Endometrial microvascular endothelial cells (primary cell): ENCODE data around the gene KIAA1755. TPM values are rescaled to one million over a fixed set of nuclear protein-coding genes. Genes with fewer than 3 reads are reported as not detected.
"Not testable (repeated sequence)": the region's sequence is repeated elsewhere in the genome, so short reads cannot be mapped to it uniquely, and the experiment has no call there.

Source experiments
- in situ Hi-C: cut with HindIII; loops from 2 replicates; pipeline ENCODE4 v1.10.0; 2017; ENCODE audit warnings: low sequenced_read_pairs, low pct_unique_long_range_greater_than_20kb; ENCODE audit errors: inconsistent ontology term
- total RNA-seq: library from RNA; depleted of rRNA; stranded (reverse); fragments of >200 nt; gene quantifications from one replicate; pipeline ENCODE4 v1.2.3, GENCODE V29; 2015; ENCODE audit errors: inconsistent ontology term

KIAA1755 gene
- total RNA-seq, 1 donor from 2014 or later, result 1.0 TPM

DNA sequence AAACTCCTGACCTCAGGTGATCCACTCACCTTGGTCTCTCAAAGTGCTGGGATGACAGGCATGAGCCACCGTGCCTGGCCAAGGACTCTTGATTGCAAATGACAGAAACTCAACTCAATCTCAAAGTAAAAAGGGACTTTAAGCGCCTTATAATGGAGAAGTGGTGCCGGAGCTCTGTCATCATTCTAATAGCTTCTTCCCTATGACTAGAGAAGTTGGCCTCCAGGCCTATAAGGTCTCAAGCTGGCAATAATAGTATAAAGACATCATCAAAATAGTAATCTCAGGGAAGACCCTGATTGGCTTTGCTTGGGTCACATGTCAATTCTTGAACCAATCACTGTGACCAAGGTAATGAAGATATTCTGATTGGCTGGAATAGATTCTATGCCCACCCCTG lies 8.5 kb upstream of the KIAA1755 start:
- in situ Hi-C loops, result no loop called here

DNA sequence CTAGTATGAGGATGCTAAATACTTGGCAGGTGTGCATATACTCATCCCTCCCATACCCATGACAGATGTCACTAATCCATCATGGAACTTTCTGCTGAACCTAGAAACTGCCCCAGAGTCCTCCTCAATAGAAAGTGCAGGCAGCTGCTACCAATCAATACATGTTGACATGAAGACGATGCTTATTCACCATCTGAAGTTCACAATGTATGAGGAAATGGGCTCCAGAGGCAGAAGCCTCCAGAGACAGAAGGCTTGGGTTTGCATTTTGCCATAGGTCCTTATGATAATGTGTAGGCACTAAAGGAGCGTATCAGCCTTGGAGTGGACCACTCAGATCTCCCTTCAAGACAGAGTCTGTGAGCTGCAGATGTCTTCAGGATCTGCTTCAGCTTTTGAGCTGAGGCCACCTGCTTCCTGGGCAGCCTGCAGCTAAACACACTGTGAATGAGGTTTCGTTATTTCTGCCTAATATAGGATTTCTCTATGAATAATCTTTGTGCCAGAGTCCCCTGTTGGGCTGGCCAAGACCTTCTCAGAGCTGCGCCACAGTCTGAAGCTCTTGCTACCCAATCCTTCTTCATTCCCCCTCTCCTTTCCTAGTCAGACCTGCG lies 7.5 kb upstream of the KIAA1755 start:
- in situ Hi-C loops, result no loop called here

DNA sequence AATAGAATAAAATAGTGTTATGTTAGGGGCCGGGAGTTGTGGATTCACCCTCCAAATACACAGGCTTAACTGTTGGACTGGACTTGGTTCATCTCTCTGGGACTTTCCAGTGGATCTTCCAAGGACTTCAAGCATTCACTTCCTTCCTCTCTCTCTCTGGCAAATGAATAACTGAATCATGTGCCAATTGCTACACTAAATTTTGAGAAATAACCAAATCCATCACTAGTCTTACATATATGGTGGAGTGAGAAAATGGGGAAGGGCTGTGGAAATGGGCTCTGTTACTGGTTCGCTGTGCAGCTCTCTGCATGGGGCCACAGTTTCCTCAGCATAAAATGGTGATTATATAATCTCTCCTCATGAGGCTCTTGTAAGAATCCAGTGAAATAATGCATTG lies 6.8 kb upstream of the KIAA1755 start:
- in situ Hi-C loops, result no loop called here

DNA sequence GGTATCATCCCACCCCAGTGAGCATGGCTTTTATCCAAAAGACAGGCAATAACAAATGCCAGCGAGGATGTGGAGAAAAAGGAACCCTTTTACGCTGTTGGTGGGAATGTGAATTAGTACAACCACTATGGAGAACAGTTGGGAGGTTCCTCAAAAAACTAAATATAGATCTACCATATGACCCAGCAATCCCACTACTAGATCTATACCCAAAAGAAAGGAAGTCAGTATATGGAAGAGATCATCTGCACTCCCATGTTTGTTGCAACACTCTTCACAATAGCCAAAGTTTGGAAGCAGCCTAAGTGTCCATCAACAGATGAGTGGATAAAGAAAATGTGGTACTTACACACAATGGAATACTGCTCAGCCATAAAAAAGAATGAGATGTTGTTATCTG lies 5.9 kb upstream of the KIAA1755 start:
- in situ Hi-C loops, result no loop called here

GRCh38 chr20:38262931-38263330 lies 2.4 kb upstream of the KIAA1755 start:
- in situ Hi-C loops, result no loop called here

DNA sequence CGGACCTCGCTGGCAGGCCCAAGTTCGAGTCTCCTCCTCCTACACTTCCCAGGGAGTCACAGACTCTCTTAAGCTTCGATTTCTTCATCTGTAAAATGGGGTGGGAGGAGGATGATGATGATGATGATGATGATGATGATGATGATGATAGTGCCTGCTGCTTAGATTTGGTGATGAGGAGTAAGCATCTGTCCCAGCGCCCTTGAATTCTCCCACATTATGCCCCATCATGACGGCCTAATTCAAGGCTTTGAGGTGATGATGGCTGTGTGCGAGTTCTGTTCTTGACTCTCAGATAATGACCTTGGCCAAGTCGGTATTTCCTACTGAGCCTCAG lies 487 bp upstream of the KIAA1755 start:
- in situ Hi-C loops, result no loop called here

GRCh38 chr20:38260025-38260377 lies 534 bp downstream of the KIAA1755 start:
- in situ Hi-C loops, result no loop called here

GRCh38 chr20:38258545-38259215 lies 1.9 kb downstream of the KIAA1755 start:
- in situ Hi-C loops, result no loop called here

GRCh38 chr20:38256966-38257365 lies 3.6 kb downstream of the KIAA1755 start:
- in situ Hi-C loops, result no loop called here

DNA sequence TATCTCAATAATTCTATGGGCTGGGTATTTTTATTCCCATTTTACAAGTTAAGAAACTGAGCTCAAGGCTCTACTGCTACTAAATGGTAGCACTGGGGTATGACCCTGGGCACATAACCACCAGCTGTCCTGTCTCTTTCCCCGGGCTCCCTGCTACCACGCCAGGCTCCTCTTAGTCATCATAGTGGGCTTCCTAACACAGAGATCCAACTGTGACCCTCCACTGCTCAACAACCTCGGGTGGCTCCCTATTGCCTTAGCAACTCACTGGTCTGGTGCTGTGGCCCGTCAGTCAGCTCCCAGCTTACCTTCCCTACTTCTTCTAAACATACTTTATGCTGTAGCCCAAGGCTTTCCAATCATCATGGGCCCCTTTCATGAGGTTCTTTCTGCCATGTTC lies 4.5 kb downstream of the KIAA1755 start:
- in situ Hi-C loops, result no loop called here

GRCh38 chr20:38255393-38255792 lies 5.1 kb downstream of the KIAA1755 start:
- in situ Hi-C loops, result no loop called here

- in situ Hi-C loops, result not testable (repeated sequence)
Observed at GRCh38 chr20:38254621-38255020, 5.9 kb downstream of the KIAA1755 start.

GRCh38 chr20:38253571-38253970 lies 7.0 kb downstream of the KIAA1755 start:
- in situ Hi-C loops, result no loop called here

DNA sequence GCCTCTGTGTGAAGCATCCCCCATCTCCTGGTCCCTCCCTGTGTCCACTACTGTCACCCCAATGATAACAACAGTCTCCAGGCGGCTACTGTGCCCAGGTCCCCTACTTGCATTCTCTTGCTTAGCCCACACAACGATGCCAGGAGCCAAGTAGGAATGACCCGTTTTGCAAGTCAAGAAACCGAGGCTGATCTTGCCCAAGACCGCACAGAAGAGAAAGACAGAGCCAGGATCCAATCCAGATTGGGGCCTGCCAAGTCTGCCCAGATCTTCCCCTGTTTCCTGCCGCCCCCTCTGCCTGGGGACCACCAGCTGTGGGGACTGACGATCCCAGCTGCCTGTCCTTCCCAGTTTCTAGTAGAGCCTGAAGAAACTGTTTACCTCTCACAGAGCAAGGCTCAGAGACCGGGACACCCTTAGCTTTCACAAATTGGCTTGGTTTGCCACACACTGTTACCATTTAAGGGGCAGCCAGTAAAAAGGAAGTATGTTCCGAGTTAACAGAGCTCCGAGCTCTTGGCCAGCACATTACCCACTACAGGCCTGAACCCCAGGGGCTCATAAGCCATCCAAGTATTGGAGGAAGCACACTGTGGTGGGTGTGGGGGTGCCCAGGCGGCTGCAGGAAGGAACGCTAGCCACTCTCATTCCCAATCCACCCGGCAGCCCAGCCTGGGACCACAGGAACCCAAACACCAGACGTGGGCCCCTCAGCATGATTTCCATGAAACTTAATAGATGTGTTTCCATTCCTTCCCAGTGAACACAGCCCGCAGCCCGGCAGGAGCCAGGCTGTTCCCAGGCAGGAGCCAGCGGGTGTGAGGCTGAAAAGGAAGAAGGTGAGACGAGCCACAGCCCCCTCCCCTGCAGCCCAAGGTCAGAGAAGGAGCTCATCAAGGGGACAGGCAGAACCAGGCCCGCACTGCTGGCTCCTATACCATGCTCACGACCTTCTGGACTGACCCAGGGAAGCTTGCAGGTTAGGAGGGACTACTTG lies 7.9 kb downstream of the KIAA1755 start:
- in situ Hi-C loops, result no loop called here

- in situ Hi-C loops, result not testable (repeated sequence)
Observed at GRCh38 chr20:38251441-38251840, 9.1 kb downstream of the KIAA1755 start.

- in situ Hi-C loops, result no loop called here
Observed at GRCh38 chr20:38250609-38251008, 9.9 kb downstream of the KIAA1755 start.

- in situ Hi-C loops, result no loop called here
Observed at GRCh38 chr20:38249536-38250310, 10.8 kb downstream of the KIAA1755 start.

DNA sequence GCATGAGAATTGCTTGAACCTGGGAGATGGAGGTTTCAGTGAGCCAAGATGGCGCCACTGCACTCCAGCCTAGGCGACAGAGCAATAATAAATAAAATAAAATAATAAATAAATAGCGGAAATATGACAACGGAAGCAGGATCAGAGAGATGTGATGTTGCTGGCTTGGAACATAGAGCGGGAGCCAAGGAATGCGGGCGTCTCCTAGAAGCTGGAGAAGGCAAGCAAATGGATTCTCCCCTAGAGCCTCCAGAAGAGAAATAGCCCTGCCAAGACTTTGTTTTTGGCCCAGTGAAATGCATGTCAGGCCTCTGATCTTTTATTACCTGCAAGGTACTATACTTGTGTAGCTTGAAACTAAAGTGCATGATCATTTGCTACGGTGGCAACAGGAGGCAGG lies 12.4 kb downstream of the KIAA1755 start:
- in situ Hi-C loops, result no loop called here

GRCh38 chr20:38247725-38248124 lies 12.8 kb downstream of the KIAA1755 start:
- in situ Hi-C loops, result not testable (repeated sequence)
